NCI-H2196 (cell line): ENCODE measurements around the gene TCEAL9.
"Not testable (repeated sequence)": the region's sequence is repeated elsewhere in the genome, so short reads cannot be mapped to it uniquely, and the experiment has no call there.

Experiments
- DNase-seq: peaks from one replicate; lab custom pipeline; 2025; ENCODE audit not compliant: unreplicated experiment; lab: John Stamatoyannopoulos, UW

TCEAL9 gene, protein sequence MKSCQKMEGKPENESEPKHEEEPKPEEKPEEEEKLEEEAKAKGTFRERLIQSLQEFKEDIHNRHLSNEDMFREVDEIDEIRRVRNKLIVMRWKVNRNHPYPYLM

GRCh38 chrX:103356130-103356798, at the start of gene TCEAL9:
TCEAL9 (plus strand) TSS chrX:103356506; CDS start chrX:103357685, 1,179 bp downstream.
- peak; percentile 63 for DNase-seq

DNA sequence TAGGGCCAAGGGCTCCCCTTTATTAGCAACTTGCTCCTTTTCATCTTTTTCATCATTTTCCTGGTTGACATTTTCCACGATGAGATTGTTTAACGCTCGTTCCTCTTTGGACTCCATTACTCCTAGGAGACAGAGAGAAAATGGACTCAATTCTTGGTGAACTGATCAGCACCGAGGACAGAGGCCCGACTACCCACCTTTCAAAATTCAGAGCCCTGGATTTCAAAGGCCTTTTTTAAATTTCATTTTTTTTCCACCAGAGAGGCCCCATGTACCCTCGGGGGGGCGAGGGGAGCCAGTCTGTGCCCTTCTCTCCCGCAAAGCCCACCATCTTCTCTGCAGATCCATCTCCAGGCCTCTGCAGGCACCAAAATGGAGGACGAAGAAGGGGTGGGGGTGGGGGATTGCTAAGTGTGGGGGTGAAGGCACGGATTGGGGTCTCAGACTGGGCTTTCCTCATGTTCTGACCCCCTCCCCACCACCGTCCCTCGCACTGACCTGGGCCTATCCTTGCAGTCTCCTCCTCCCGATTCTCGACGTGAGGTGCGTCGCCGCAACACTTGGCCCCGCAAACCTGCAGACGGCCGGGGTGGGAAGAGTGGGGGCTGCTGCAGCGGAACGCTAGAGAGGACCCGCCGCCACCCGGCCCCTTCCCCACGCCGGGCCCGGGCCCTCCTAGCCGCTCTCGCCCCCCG, 46.3 kb upstream of the TCEAL9 start:
- no peak for DNase-seq

GRCh38 chrX:103310555-103311398, 45.5 kb upstream of the TCEAL9 start, which contains the start of gene BEX2:
BEX2 (minus strand) TSS chrX:103310990; CDS start chrX:103309976, 1,014 bp downstream.
- peak; percentile 69 for DNase-seq

GRCh38 chrX:103311399-103311780, 44.9 kb upstream of the TCEAL9 start:
- no peak for DNase-seq

DNA sequence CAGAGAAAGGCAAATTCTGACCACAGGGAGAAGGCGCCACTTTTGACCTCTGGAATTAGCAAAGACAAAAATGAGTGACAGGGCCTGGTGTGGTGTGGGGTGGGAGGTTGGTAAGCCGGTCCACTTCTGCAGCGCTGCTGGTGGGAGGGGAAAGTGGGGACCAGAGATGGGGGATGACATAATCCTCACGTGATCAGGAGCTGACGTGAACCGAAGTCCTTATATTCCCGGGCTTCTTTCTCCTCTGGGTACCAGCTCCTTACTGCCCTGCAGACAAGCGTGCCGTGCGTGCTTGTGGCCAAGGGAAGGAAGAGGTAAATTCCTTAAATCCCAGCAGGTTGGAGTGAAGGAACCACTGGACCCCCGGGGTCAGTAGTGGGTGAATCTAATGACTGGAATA, 26.3 kb upstream of the TCEAL9 start, which contains the start of gene TCEAL7:
TSS of gene TCEAL7 (plus strand) at position 249 of the 400 bp plus-strand sequence. CDS start 1,165 bp downstream, outside the sequence.
- DNase-seq = no peak

DNA sequence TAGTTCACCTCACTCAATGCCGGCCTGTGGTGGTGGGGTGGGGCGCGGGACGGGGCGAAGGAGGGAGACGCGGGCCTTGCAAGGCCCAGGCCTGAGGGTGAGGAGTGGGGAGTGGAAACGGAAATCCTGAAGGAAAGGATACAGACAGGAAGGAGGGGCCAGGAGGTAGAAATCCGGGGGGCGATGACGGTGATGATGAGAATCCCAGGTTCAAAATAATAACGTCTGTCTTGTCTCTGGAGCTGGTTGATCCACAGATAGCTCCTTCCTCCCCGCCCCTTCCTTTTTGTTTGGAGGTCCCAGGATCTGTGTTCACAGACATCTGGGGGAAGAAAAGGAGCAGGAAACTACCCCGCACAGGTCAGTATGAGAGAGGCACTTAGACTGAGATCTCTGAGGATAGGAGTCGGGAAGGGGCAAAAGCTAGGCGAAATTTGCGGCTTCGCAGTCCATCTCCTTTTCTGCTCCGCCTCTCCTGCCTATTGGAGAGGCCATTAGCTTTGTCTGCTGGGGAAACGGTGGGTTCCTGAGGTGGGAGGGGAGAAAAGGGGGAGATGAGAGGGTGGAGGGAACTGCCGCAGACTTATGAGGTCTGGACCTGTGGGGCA, 25.5 kb upstream of the TCEAL9 start:
- no peak for DNase-seq

- no peak for DNase-seq
These were observed 17.6 kb upstream of the TCEAL9 start for GRCh38 chrX:103338663-103339062.

DNA sequence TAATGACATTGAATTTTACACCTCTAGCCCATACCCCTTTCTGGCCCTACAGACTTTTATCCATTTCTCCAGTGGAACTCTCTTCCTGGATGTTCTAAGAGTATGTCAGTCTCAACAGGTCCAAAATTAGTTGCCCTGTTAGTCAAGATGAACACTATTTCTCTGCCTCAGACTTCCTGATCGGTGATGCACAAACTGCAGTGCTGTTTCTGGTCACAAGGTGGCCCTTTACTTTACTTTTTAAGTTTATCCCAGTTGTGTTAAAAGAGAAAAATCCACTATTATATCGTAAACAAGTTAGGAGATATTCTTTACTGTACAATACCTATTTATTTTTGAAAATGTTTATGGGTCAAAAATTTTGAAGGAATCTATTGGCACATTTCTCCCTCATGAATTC, 13.2 kb upstream of the TCEAL9 start:
- DNase-seq = peak; percentile 9

- no peak for DNase-seq
These were observed 11.7 kb upstream of the TCEAL9 start for GRCh38 chrX:103344606-103345005.

DNA sequence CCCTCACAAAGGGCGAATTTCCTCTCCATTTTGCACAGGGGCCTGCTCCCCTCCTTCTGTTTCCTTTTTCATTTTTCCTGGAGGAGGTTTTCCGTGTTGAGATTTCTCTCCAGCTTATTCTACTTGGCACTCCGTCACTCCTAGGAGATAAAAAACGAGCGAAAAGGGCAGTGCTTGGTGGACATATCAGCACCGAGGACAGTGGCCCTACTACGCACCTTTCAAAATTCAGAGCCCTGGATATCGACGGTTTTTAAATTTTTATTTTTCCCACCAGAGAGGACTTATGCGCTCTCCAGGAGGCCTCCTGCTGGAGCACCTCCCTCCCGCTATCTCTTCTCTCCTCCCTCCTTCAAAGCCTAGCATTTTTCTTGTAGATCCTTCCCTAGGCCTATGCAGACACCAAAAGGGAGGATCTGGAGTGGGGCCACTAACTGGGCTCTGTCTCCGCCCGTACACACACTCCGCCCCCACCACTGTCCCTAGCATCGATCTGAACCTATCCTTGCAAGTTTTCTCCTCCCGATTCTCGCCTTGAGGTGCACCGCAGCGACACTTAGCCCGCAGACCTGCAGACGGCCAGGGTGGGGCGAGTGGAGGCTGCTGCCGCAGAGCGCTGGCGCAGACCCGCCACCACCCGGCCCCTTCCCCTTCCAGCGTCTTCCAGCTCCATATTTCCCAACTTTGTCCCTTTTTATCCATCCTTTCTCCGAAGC, 8.5 kb upstream of the TCEAL9 start:
- no peak for DNase-seq

GRCh38 chrX:103356858-103357257, 552 bp downstream of the TCEAL9 start:
- DNase-seq = no peak

- no peak for DNase-seq
These were observed 1.6 kb downstream of the TCEAL9 start for GRCh38 chrX:103357871-103358270.

GRCh38 chrX:103359605-103360004, 3.3 kb downstream of the TCEAL9 start:
- not testable (repeated sequence) for DNase-seq

GRCh38 chrX:103360092-103360491, 3.8 kb downstream of the TCEAL9 start:
- DNase-seq = no peak

GRCh38 chrX:103360916-103361315, 4.6 kb downstream of the TCEAL9 start:
- DNase-seq = no peak

GRCh38 chrX:103361798-103362197, 5.5 kb downstream of the TCEAL9 start:
- DNase-seq = no peak

- DNase-seq = no peak
These were observed 6.2 kb downstream of the TCEAL9 start for GRCh38 chrX:103362474-103362873.

DNA sequence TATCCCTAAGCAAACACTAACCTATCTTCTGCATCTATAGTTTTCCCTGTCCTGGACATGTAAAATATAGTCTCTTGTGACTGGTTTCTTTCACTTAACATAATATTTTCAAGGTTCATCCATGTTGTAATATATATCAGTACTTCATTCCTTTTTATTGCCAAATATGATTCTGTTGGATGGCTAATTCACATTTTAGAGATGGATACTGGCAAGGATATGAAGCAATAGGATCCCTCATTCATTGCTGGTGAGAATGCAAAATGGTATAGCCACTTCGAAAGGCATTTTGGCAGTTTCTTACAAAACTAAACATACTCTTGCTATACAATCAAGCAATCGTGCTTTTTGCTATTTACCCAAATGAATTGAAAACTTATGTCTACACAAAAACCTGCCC, 6.7 kb downstream of the TCEAL9 start:
- no peak for DNase-seq

DNA sequence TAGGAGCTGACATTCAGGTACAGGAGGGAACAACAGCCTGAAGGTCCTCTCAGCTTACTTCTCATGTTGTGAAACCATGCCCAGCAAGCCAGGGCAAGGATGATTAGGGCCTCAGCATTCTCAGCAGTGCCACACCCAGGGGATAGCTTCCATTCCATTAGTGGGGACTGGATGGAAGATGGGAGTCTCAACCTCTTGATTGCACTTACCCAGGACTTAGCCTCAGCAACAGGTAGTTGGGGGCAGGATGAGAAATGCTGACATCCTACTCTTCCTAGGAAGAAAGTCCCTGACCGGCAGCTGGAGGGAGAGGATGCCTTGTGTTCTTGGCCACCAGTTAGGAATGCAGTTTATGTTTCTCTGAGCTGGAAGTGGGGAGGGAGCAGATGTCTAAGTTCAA, 11.2 kb downstream of the TCEAL9 start:
- DNase-seq = no peak

DNA sequence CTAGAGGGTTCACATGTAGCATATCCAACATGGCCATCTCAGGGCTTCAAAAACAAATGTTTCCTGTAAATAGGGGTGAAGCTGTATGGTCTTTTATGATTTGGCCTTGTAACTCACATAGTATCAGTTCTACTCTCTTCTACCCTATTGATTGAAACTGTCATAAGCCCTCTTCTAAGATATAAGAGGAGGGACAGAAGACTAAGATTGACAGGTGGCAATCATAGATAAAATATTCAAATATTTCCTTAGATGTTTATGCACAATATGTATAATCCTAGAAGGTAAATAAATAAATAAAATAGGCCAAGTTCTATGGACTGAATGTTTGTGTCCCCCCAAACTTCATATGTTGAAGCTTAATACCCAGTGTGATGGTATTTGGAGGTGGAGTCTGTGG, 13.2 kb downstream of the TCEAL9 start:
- DNase-seq = no peak
